ENCODE results near the gene IRX6.

The IRX6 gene

GRCh38 chr16:55323637-55324271 is at the start of gene IRX6:
TSS of gene IRX6 (plus strand) at chr16:55324203. CDS start at chr16:55325092, 889 bp downstream.
- DNase-seq, result peak; percentile 11

- no peak for DNase-seq
These were observed 49.6 kb upstream of the IRX6 start for GRCh38 chr16:55274391-55274790.

- DNase-seq, result no peak
These were observed 48.8 kb upstream of the IRX6 start for GRCh38 chr16:55275167-55275566.

- DNase-seq, result no peak
These were observed 48.1 kb upstream of the IRX6 start for GRCh38 chr16:55275869-55276268.

- DNase-seq, result no peak
These were observed 46.5 kb upstream of the IRX6 start for GRCh38 chr16:55277536-55277935.

GRCh38 chr16:55279598-55279997 is 44.4 kb upstream of the IRX6 start:
- DNase-seq, result no peak

GRCh38 chr16:55280587-55280986 is 43.4 kb upstream of the IRX6 start:
- DNase-seq, result peak; percentile 75

- peak; percentile 72 for DNase-seq
These were observed 41.6 kb upstream of the IRX6 start for GRCh38 chr16:55282441-55282840.

- DNase-seq, result no peak
These were observed 39.9 kb upstream of the IRX6 start for GRCh38 chr16:55283812-55284717.

GRCh38 chr16:55284718-55285099 is 39.3 kb upstream of the IRX6 start:
- DNase-seq, result no peak

- DNase-seq, result no peak
These were observed 38.4 kb upstream of the IRX6 start for GRCh38 chr16:55285586-55285985.

GRCh38 chr16:55289353-55289752 is 34.6 kb upstream of the IRX6 start:
- DNase-seq, result no peak

GRCh38 chr16:55291847-55292246 is 32.2 kb upstream of the IRX6 start:
- DNase-seq, result no peak

- DNase-seq, result no peak
These were observed 31.5 kb upstream of the IRX6 start for GRCh38 chr16:55292491-55292890.

GRCh38 chr16:55294129-55294528 is 29.9 kb upstream of the IRX6 start:
- DNase-seq, result no peak

- peak; percentile 49 for DNase-seq
These were observed 29.1 kb upstream of the IRX6 start for GRCh38 chr16:55294931-55295342.

- DNase-seq, result no peak
These were observed 26.7 kb upstream of the IRX6 start for GRCh38 chr16:55297062-55297909.

- DNase-seq, result peak; percentile 75
These were observed 26.0 kb upstream of the IRX6 start for GRCh38 chr16:55297910-55298479.

GRCh38 chr16:55301385-55302008 is 22.5 kb upstream of the IRX6 start:
- no peak for DNase-seq

GRCh38 chr16:55302635-55303034 is 21.4 kb upstream of the IRX6 start:
- DNase-seq, result no peak

- DNase-seq, result no peak
These were observed 15.0 kb upstream of the IRX6 start for GRCh38 chr16:55308973-55309372.

GRCh38 chr16:55322327-55322726 is 1.7 kb upstream of the IRX6 start:
- DNase-seq, result no peak

Data from fibroblast of upper back skin (primary cell).